Spinal cord (tissue), 10 donors: Measurements from ENCODE around the gene MTERF4. TPM values are rescaled to one million over a fixed set of nuclear protein-coding genes. Genes with fewer than 3 reads are reported as not detected.

Experiments used
- DNase-seq, 6 donors: peaks; one replicate each; pipeline versions ENCODE4 v3.0.0 to v3.0.0-alpha.2; 2013 to 2015; ENCODE audit warnings: low spot score in 6 of 6, low read depth in 4 of 6
- H3K27ac ChIP-seq: one replicate; pipeline ENCODE4 v1.5.1; 2013; ENCODE audit warnings: low read depth, low read length, control low read depth
- H3K27me3 ChIP-seq: one replicate; pipeline ENCODE4 v1.6.1; 2013; ENCODE audit warnings: low read length; ENCODE audit not compliant: control insufficient read depth, insufficient read depth
- H3K36me3 ChIP-seq: one replicate; pipeline ENCODE4 v1.6.1; 2013; ENCODE audit warnings: low read length; ENCODE audit not compliant: control insufficient read depth, insufficient read depth
- H3K4me1 ChIP-seq: one replicate; pipeline ENCODE4 v1.6.1; 2013; ENCODE audit warnings: low read length; ENCODE audit not compliant: control insufficient read depth, insufficient read depth
- H3K4me3 ChIP-seq: one replicate; pipeline ENCODE4 v1.5.1; 2013; ENCODE audit warnings: low read depth, low read length, control low read depth
- H3K9me3 ChIP-seq: one replicate; pipeline ENCODE4 v1.6.1; 2013; ENCODE audit warnings: low read length; ENCODE audit not compliant: control insufficient read depth, insufficient read depth
- WGBS: methylation state at CpG from one replicate; pipeline ENCODE4 v1.1.5; 2013; ENCODE audit warnings: missing lambda C conversion rate; ENCODE audit not compliant: insufficient coverage; 5-methylcytosine and 5-hydroxymethylcytosine counted together
- polyA plus RNA-seq, 2 donors: library from polyadenylated mRNA; unstranded; fragments of 120-200 nt; gene quantifications; one replicate each; pipeline ENCODE4 v1.2.1, GENCODE V29; 2013; ENCODE audit not compliant: insufficient read length in 2 of 2
- total RNA-seq, 2 donors: library from RNA; depleted of rRNA in 1 of 2; stranded (reverse); fragments of 120-200 nt in 1 of 2; fragments of >200 nt in 1 of 2; gene quantifications; one replicate each; pipeline versions ENCODE4 v1.2.3 to v1.2.4, GENCODE V29; 2013 to 2014
- donor health status: healthy.

MTERF4 gene
- total and polyA plus RNA-seq, 4 donors: 41.8 to 68.2 (median 51.5) TPM

DNA sequence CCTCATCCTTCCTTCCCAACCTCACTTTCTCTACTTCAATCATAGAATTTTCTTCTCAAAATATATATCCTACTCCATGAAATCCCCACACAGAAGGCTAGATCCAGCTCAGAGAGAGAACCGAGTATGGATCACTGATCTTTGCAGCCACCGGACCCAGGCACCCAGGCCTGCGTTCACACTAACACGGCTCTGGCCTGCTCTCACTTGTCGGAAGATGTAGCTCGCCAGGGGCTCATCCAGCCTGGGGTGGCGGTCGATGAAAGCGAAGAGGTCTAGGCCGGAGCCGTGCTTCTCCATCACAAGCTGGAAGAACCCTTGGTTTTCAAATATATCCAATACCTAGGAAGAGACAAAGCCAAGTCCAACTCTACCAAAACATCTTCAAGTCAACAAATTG lies 12.7 kb upstream of the MTERF4 start:
- Histone ChIP-seq H3K9me3 (no peaks in the 10 kb centered on the region), H3K36me3 (peaks cover 54% of the 10 kb centered on the region), H3K27me3 (no peaks in the 10 kb centered on the region), H3K4me1 (no peaks in the 10 kb centered on the region), H3K4me3 (no peak overlapping the region), H3K27ac (no peak overlapping the region)
- WGBS: 94% methylated on average over 11 of the region's 11 CpGs
- no peak for DNase-seq

DNA sequence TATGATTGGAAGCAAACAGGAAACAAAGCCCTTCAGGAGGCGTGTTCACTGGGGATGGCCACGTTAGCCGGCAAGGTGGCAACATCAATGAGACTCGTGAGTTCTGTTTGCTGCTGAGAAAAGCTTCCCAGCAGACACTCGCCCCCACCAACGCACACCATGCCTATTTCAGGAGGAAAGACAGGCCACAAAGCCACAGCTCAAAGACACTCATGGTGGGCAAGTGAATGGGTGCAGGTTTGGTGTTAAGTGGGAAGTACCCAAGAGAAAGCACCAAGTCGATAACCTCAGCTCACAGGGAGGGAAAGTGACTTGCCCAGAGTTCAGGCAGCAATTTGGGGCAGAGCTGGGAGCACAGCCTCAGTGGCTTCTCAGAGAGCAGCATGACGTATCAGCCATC lies 10.5 kb upstream of the MTERF4 start:
- WGBS: 95% methylated on average over 7 of the region's 8 CpGs
- H3K9me3 ChIP-seq: no peaks in the 10 kb centered on the region
- DNase-seq: no peak
- H3K4me3 ChIP-seq: no peak overlapping the region
- peaks cover 63% of the 10 kb centered on the region for H3K36me3 ChIP-seq
- H3K4me1 ChIP-seq: no peaks in the 10 kb centered on the region
- no peaks in the 10 kb centered on the region for H3K27me3 ChIP-seq
- no peak overlapping the region for H3K27ac ChIP-seq

DNA sequence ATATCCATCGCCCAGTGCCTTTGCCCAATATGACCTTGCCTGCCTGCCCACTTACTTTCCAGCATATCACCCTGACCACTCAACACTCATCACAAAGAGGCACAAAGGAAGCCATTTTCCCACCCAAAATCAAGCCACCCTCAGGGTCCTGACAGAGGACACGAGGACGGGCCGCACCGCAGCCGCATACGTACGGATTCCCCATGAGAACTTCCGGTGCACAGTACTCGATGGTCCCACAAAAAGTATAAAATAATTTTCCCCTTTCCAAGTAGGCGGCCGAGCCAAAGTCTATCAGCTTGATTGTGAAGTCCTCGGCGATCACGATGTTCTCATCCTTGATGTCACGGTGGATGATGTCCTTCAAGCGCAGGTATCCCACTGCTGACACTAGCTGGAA lies 10.0 kb upstream of the MTERF4 start:
- 88% methylated on average over 14 of the region's 17 CpGs for WGBS
- Histone ChIP-seq H3K36me3 (peaks cover 65% of the 10 kb centered on the region), H3K4me1 (no peaks in the 10 kb centered on the region), H3K4me3 (no peak overlapping the region), H3K27ac (no peak overlapping the region), H3K9me3 (no peaks in the 10 kb centered on the region), H3K27me3 (no peaks in the 10 kb centered on the region)
- no peak for DNase-seq

DNA sequence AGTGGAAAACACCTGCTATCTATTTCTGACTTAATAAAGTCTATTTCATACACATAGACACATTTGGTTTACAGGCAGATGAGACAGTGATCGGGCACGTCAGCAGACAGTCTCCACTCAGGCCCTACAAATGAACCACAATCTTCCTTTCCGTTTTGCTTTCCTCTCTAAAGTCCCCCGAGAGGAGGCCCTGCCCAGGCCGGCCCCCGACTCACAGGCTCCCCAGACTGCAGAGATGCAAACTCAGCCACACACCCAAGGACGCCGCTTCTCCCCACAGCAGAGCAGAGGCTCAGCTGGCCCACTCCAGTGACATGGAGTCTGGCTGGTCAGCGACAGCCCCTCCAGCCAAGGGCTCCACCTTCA lies 9.3 kb upstream of the MTERF4 start:
- DNase-seq: no peak
- no peak overlapping the region for H3K4me3 ChIP-seq
- H3K27me3 ChIP-seq: no peaks in the 10 kb centered on the region
- 88% methylated on average over 9 of the region's 9 CpGs for WGBS
- no peak overlapping the region for H3K27ac ChIP-seq
- no peaks in the 10 kb centered on the region for H3K9me3 ChIP-seq
- peaks cover 65% of the 10 kb centered on the region for H3K36me3 ChIP-seq
- no peaks in the 10 kb centered on the region for H3K4me1 ChIP-seq

DNA sequence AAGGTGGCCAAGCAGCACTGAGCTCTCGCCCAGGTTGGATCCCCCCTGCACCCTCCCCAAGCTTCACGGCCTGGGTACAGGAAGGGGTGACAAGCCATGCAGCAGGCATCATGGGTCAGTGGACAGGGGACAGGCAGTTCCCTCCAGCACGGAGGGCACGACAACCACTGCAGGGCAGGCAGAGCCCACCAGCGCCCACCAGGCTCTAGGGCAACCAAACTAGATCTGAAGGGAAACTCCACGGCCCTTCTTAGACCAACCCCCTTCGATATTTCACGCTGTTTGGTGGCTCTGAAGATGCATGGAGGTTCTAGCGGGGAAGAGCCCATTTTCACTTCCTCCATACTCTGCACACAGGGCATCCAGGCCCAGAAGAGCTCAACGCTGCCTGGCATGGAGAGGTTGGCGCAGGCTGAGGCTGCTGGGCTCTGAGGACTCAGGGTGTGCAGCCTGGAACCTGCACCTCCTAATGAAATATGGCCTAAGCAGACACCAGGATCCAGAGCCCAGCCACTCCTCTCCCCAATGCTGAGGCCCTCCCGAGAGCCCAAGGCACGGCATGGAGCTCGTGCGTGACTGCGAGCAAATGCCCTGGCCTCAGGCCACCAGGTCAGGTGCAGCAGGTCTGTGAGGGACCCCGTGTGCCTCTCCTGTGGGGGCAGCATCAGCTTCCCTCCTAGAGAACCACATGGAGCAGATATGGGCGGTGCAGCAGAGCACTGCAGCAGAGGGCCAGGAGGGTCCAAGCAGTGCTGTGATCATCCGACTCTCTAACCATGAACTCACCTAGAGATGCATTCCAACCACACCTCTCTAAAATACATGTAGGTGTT lies 8.7 kb upstream of the MTERF4 start:
- Histone ChIP-seq H3K9me3 (no peaks in the 10 kb centered on the region), H3K27me3 (no peaks in the 10 kb centered on the region), H3K36me3 (peaks cover 60% of the 10 kb centered on the region), H3K27ac (no peak overlapping the region), H3K4me1 (no peaks in the 10 kb centered on the region), H3K4me3 (no peak overlapping the region)
- DNase-seq: no peak
- WGBS: 89% methylated on average over 18 of the region's 19 CpGs

DNA sequence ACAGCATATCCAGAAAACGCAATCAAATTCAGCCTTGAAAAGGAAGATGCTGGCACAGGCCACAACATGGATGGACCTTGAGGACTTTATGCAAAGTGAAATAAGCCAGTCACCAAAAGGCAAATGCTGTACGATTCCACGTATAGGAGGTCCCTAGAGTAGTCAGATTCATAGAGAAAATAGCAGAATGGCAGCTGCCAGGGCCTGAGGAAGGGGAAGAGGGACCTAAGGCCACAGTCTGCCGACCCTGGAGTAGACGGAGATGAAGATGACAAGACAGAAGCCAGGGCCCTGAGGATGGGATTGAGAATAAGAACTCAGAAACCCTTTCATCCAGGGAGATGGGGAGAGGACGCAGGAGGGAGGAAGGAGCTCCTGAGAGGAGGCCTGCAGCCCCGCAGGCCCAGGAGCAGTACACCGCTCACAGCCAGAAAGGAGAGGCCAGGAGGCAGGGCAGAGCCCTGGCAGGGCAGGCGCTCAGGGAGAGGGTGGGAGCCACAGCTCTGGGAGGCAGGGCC lies 8.1 kb upstream of the MTERF4 start:
- no peak overlapping the region for H3K4me3 ChIP-seq
- H3K9me3 ChIP-seq: no peaks in the 10 kb centered on the region
- H3K27ac ChIP-seq: no peak overlapping the region
- H3K27me3 ChIP-seq: no peaks in the 10 kb centered on the region
- WGBS: 87% methylated on average over 9 of the region's 9 CpGs
- H3K36me3 ChIP-seq: peaks cover 57% of the 10 kb centered on the region
- DNase-seq: no peak
- H3K4me1 ChIP-seq: no peaks in the 10 kb centered on the region

DNA sequence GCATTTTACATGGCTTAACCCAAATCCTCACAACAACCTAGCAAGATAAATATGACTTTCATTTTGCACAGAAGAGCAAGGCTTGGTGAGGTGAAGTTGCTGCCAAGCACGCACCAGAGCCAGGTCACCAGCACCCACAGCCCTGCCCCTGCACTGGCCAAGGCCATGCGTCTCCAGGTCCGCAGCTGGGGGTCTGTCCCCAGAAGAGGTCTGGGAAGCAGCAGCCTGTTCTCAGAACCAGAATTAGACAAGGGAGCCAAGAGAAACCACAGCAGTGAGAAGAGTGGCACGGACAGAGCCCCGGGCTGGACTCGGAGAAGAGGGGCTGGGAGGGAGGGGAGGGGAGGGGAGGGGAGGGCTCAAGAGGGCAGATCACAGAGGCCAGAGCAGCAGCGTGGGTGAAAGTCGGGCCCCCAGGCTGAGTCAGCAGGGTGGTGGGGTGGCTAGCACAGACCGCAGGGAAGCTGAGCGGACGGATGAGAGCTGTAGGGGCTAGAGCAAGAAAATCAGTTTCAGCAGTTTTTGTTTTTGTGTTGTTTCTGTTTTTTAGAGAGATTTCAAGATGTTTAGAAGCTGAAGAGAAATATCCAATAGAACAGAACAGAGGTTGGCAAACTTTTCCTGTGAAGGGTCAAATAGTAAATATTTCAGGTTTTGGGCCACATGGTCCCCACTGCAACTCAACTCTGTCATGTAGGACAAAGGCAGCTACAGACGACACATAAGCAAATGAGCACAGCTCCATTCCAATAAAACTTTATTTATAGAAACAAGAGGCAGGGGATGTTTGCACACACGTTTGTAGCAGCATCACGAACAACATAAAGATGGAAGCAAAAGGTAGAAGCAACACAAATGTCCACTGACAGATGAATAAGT lies 7.4 kb upstream of the MTERF4 start:
- Histone ChIP-seq H3K36me3 (peaks cover 54% of the 10 kb centered on the region), H3K4me1 (no peaks in the 10 kb centered on the region), H3K27me3 (no peaks in the 10 kb centered on the region), H3K9me3 (no peaks in the 10 kb centered on the region), H3K27ac (no peak overlapping the region), H3K4me3 (no peak overlapping the region)
- no peak for DNase-seq
- 97% methylated on average over 9 of the region's 14 CpGs for WGBS

DNA sequence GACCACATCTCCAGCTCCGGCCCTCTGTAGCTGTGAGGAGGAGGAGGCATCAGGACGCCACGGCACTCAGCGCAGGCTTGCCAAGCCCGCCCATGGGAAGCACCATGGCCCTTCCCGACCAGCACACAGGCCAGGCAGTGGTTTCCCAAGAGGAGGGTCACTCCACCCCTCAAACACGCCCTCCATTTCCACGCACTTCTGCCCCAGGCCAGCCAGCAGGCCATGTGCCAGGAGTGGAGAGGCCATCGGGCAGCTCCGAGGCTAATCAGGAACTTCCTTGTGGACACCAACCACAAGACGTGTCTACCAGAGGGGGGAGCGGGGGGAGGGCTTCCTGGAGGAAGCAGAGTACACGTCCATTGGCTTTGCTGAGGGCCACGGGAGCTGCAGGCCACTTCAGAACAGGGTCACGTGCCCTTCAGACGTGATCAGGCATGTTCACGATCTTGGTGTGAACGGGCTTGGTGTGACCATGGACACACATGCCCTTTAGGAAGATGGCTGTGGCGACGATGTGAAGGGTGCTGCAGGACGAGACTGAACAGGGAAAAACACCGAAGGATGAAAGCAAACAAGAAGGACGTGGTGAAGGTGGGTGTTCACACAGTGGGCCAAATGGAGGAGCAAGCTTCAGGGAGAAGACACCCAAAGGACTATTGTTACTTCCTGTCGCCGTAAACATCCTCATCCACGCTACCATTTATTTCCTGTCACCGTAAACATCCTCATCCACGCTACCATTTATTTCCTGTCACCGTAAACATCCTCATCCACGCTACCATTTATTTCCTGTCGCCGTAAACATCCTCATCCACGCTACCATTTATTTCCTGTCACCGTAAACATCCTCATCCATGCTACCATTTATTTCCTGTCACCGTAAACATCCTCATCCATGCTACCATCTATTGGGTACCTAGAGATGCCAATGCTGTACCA lies 6.5 kb upstream of the MTERF4 start:
- Histone ChIP-seq H3K27me3 (no peaks in the 10 kb centered on the region), H3K36me3 (peaks cover 52% of the 10 kb centered on the region), H3K9me3 (no peaks in the 10 kb centered on the region), H3K4me3 (no peak overlapping the region), H3K27ac (no peak overlapping the region), H3K4me1 (no peaks in the 10 kb centered on the region)
- WGBS: 93% methylated on average over 27 of the region's 35 CpGs
- DNase-seq: no peak
